COLO668 (cell line): ENCODE data around the gene PLXNB2.
"Not testable (repeated sequence)": the region's sequence is repeated elsewhere in the genome, so short reads cannot be mapped to it uniquely, and the experiment has no call there.

ENCODE experiments used
- DNase-seq: peaks from one replicate; lab custom pipeline; 2025; ENCODE audit not compliant: unreplicated experiment; lab: John Stamatoyannopoulos, UW

PLXNB2 gene

GRCh38 chr22:50306753-50307749, at the start of gene PLXNB2:
Gene PLXNB2 (minus strand): TSS chr22:50307646. CDS start chr22:50290584, 17,062 bp downstream.
- DNase-seq = peak; percentile 95

GRCh38 chr22:50357222-50357621, 49.8 kb upstream of the PLXNB2 start:
- DNase-seq = no peak

GRCh38 chr22:50356186-50356585, 48.7 kb upstream of the PLXNB2 start:
- no peak for DNase-seq

- DNase-seq = no peak
These were observed 40.6 kb upstream of the PLXNB2 start for GRCh38 chr22:50348058-50348457.

- DNase-seq = no peak
These were observed 39.7 kb upstream of the PLXNB2 start for GRCh38 chr22:50347157-50347556.

- DNase-seq = no peak
These were observed 39.0 kb upstream of the PLXNB2 start for GRCh38 chr22:50346470-50346869.

- no peak for DNase-seq
These were observed 36.1 kb upstream of the PLXNB2 start for GRCh38 chr22:50343541-50343935.

GRCh38 chr22:50342651-50343540, 35.5 kb upstream of the PLXNB2 start, which contains the start of gene PPP6R2:
Gene PPP6R2 (plus strand): TSS chr22:50343327. CDS start chr22:50393909, 50,582 bp downstream.
- peak; percentile 89 for DNase-seq

- DNase-seq = peak; percentile 90
These were observed 34.7 kb upstream of the PLXNB2 start for GRCh38 chr22:50341977-50342650.

- no peak for DNase-seq
These were observed 32.8 kb upstream of the PLXNB2 start for GRCh38 chr22:50339945-50340879.

GRCh38 chr22:50338860-50339462, 31.5 kb upstream of the PLXNB2 start:
- no peak for DNase-seq

- DNase-seq = no peak
These were observed 30.7 kb upstream of the PLXNB2 start for GRCh38 chr22:50338042-50338573.

GRCh38 chr22:50337262-50338041, 30.0 kb upstream of the PLXNB2 start:
- DNase-seq = no peak

- not testable (repeated sequence) for DNase-seq
These were observed 27.0 kb upstream of the PLXNB2 start for GRCh38 chr22:50334433-50334832.

GRCh38 chr22:50329236-50329635, 21.8 kb upstream of the PLXNB2 start:
- no peak for DNase-seq

- no peak for DNase-seq
These were observed 20.2 kb upstream of the PLXNB2 start for GRCh38 chr22:50327711-50328019.

- peak; percentile 94 for DNase-seq
These were observed 19.7 kb upstream of the PLXNB2 start, which contains the start of gene DENND6B for GRCh38 chr22:50326956-50327710. Gene DENND6B (minus strand): TSS chr22:50327012. CDS start chr22:50326988, 24 bp downstream.
